ENCODE measurements around the gene CTPS2.

The CTPS2 gene

DNA sequence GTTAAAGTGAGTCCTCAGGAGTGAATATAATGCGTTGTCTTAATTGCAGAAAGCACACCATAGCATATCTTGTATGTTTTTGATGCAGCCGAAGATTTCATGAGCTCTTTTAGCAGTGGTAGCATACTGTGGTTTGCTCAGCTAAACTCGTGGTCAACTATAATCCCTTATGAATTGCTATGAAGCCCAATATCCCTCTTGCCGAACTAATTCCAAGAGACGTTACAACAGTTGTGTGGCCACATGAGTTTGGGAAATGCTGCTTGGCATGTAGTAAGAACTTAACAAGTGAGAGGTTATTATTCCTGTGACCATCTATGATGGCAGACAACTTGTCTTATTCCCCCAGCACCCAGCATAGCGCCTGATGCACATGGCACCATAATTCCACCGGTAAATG is 37.7 kb upstream of the CTPS2 start:
- no peak overlapping the region for H3K9ac ChIP-seq (ENCODE audit: low read depth, low read length, poor library complexity)
- H2AFZ ChIP-seq (ENCODE audit: low read length), result no peak overlapping the region
- DNase-seq (ENCODE audit: low spot score), result no peak
- no peak overlapping the region for H3K4me2 ChIP-seq (ENCODE audit: insufficient read depth, low read length, poor library complexity, severe bottlenecking)
- H2BK5ac ChIP-seq (ENCODE audit: low read length), result no peak overlapping the region
- no peak overlapping the region for H3K23ac ChIP-seq (ENCODE audit: low read depth, low read length, poor library complexity)
- peaks cover 0 to under 1% of the 10 kb centered on the region in 2 donors for H3K4me1 ChIP-seq (ENCODE audit: control insufficient read depth in 2 of 2, insufficient read depth in 1 of 2, low read depth in 1 of 2, low read length in 2 of 2)
- H4K91ac ChIP-seq (ENCODE audit: low read depth, low read length, poor library complexity), result no peak overlapping the region
- WGBS, 2 donors (ENCODE audit: extremely low coverage in 2 of 2, insufficient read length in 2 of 2, insufficient replicate concordance in 1 of 2), result no CpG with 5 or more reads among the region's 7 CpGs
- no peaks in the 10 kb centered on the region for H3K27me3 ChIP-seq (ENCODE audit: control insufficient read depth in 3 of 3, insufficient read depth in 3 of 3, low read depth in 1 of 3, low read length in 3 of 3)
- H3K36me3 ChIP-seq (replicated peaks in 1 of 2; ENCODE audit: control insufficient read depth in 2 of 2, insufficient read depth in 2 of 2, low read length in 2 of 2), result peaks cover 13 to 82% of the 10 kb centered on the region in 2 donors
- no peak overlapping the region for H3K27ac ChIP-seq (replicated peaks; ENCODE audit: low read length)
- H3K79me1 ChIP-seq (ENCODE audit: low read depth, low read length), result no peaks in the 10 kb centered on the region
- H4K8ac ChIP-seq (ENCODE audit: low read depth, low read length), result no peak overlapping the region
- H3K4me3 ChIP-seq (ENCODE audit: low read length in 2 of 2), result no peak overlapping the region
- no peak overlapping the region for H3K4ac ChIP-seq (ENCODE audit: low read length)
- no peak overlapping the region for H3K18ac ChIP-seq (ENCODE audit: low read length)
- H2BK120ac ChIP-seq (ENCODE audit: low read depth, low read length), result no peak overlapping the region
- H2BK12ac ChIP-seq (ENCODE audit: low read length), result no peak overlapping the region
- no peak overlapping the region for H3K14ac ChIP-seq (ENCODE audit: low read length)
- H2AK5ac ChIP-seq (ENCODE audit: low read depth, low read length), result no peak overlapping the region
- H2BK15ac ChIP-seq (ENCODE audit: low read length), result no peak overlapping the region
- H3K9me3 ChIP-seq (replicated peaks in 1 of 2; ENCODE audit: control insufficient read depth in 2 of 2, insufficient read depth in 1 of 2, low read depth in 1 of 2, low read length in 2 of 2), result no peaks in the 10 kb centered on the region

DNA sequence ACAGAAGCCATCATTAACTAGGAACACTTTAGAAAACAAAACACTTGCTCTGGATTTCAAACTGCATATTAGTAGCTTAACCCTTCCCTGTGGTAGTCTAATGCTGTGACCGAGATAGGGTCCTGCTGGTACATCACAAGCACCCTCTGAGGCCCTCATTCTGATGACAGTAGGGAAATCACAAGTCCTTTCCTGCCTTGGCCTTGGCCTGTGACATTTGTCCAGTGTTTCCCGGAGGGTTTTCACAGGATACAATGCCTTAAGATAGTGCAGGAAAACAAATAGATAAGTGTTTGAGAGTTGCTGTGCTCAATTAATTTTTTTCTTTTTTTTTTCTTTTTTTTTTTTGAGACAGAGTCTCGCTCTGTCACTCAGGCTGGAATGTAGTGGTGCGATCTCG is 36.0 kb upstream of the CTPS2 start:
- Histone ChIP-seq H3K4me3 (ENCODE audit: low read length in 2 of 2) (no peak overlapping the region), H3K27ac (replicated peaks; ENCODE audit: low read length) (no peak overlapping the region), H2AFZ (ENCODE audit: low read length) (no peak overlapping the region), H3K23ac (ENCODE audit: low read depth, low read length, poor library complexity) (no peak overlapping the region), H3K36me3 (replicated peaks in 1 of 2; ENCODE audit: control insufficient read depth in 2 of 2, insufficient read depth in 2 of 2, low read length in 2 of 2) (peaks cover 24 to 83% of the 10 kb centered on the region in 2 donors), H3K9me3 (replicated peaks in 1 of 2; ENCODE audit: control insufficient read depth in 2 of 2, insufficient read depth in 1 of 2, low read depth in 1 of 2, low read length in 2 of 2) (no peaks in the 10 kb centered on the region), H4K91ac (ENCODE audit: low read depth, low read length, poor library complexity) (no peak overlapping the region), H3K4ac (ENCODE audit: low read length) (no peak overlapping the region), H2AK5ac (ENCODE audit: low read depth, low read length) (no peak overlapping the region), H3K9ac (ENCODE audit: low read depth, low read length, poor library complexity) (no peak overlapping the region), H3K4me1 (ENCODE audit: control insufficient read depth in 2 of 2, insufficient read depth in 1 of 2, low read depth in 1 of 2, low read length in 2 of 2) (peaks cover 0 to 4% of the 10 kb centered on the region in 2 donors), H2BK15ac (ENCODE audit: low read length) (no peak overlapping the region), H4K8ac (ENCODE audit: low read depth, low read length) (no peak overlapping the region), H3K79me1 (ENCODE audit: low read depth, low read length) (no peaks in the 10 kb centered on the region), H3K18ac (ENCODE audit: low read length) (no peak overlapping the region), H3K4me2 (ENCODE audit: insufficient read depth, low read length, poor library complexity, severe bottlenecking) (no peak overlapping the region), H3K27me3 (ENCODE audit: control insufficient read depth in 3 of 3, insufficient read depth in 3 of 3, low read depth in 1 of 3, low read length in 3 of 3) (no peaks in the 10 kb centered on the region), H2BK120ac (ENCODE audit: low read depth, low read length) (no peak overlapping the region), H3K14ac (ENCODE audit: low read length) (no peak overlapping the region), H2BK12ac (ENCODE audit: low read length) (no peak overlapping the region), H2BK5ac (ENCODE audit: low read length) (no peak overlapping the region)
- DNase-seq (ENCODE audit: low spot score), result no peak
- WGBS, 2 donors (ENCODE audit: extremely low coverage in 2 of 2, insufficient read length in 2 of 2, insufficient replicate concordance in 1 of 2), result no CpG with 5 or more reads among the region's 5 CpGs

GRCh38 chrX:16745659-16746058 is 33.2 kb upstream of the CTPS2 start:
- Histone ChIP-seq H2AFZ (ENCODE audit: low read length) (no peak overlapping the region), H2BK5ac (ENCODE audit: low read length) (no peak overlapping the region), H2BK120ac (ENCODE audit: low read depth, low read length) (no peak overlapping the region), H3K27me3 (ENCODE audit: control insufficient read depth in 3 of 3, insufficient read depth in 3 of 3, low read depth in 1 of 3, low read length in 3 of 3) (no peaks in the 10 kb centered on the region), H3K23ac (ENCODE audit: low read depth, low read length, poor library complexity) (no peak overlapping the region), H3K18ac (ENCODE audit: low read length) (no peak overlapping the region), H3K4me2 (ENCODE audit: insufficient read depth, low read length, poor library complexity, severe bottlenecking) (no peak overlapping the region), H2BK15ac (ENCODE audit: low read length) (no peak overlapping the region), H4K91ac (ENCODE audit: low read depth, low read length, poor library complexity) (no peak overlapping the region), H3K4me1 (ENCODE audit: control insufficient read depth in 2 of 2, insufficient read depth in 1 of 2, low read depth in 1 of 2, low read length in 2 of 2) (peaks cover 0 to 4% of the 10 kb centered on the region in 2 donors), H3K4me3 (ENCODE audit: low read length in 2 of 2) (no peak overlapping the region), H3K27ac (replicated peaks; ENCODE audit: low read length) (no peak overlapping the region), H3K4ac (ENCODE audit: low read length) (no peak overlapping the region), H3K36me3 (replicated peaks in 1 of 2; ENCODE audit: control insufficient read depth in 2 of 2, insufficient read depth in 2 of 2, low read length in 2 of 2) (peaks cover 24 to 85% of the 10 kb centered on the region in 2 donors), H3K79me1 (ENCODE audit: low read depth, low read length) (no peaks in the 10 kb centered on the region), H3K9me3 (replicated peaks in 1 of 2; ENCODE audit: control insufficient read depth in 2 of 2, insufficient read depth in 1 of 2, low read depth in 1 of 2, low read length in 2 of 2) (no peaks in the 10 kb centered on the region), H3K14ac (ENCODE audit: low read length) (no peak overlapping the region), H2AK5ac (ENCODE audit: low read depth, low read length) (no peak overlapping the region), H2BK12ac (ENCODE audit: low read length) (no peak overlapping the region), H4K8ac (ENCODE audit: low read depth, low read length) (no peak overlapping the region), H3K9ac (ENCODE audit: low read depth, low read length, poor library complexity) (no peak overlapping the region)
- no peak for DNase-seq (ENCODE audit: low spot score)
- WGBS, 2 donors (ENCODE audit: extremely low coverage in 2 of 2, insufficient read length in 2 of 2, insufficient replicate concordance in 1 of 2), result no CpG with 5 or more reads among the region's 5 CpGs

DNA sequence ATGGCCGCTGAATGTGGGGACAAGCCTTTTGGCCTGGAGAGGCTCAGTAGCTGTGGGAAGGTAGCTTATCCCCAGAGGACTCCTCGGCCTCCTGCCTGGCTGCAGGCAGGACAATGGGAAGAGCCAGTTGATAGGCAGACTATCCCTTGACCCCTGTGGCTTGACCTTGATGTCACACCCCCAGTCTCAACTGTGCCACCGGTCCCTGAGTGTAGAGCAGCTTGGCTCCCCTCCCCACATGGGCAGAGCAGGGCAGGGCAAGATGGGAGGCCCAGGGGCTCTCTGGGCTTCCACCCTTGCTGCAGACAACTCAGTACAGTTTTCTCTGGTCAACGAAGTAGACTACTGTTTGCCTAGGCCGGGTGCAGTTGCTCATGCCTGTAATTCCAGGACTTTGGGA is 32.6 kb upstream of the CTPS2 start:
- Histone ChIP-seq H3K9me3 (replicated peaks in 1 of 2; ENCODE audit: control insufficient read depth in 2 of 2, insufficient read depth in 1 of 2, low read depth in 1 of 2, low read length in 2 of 2) (no peaks in the 10 kb centered on the region), H3K27me3 (ENCODE audit: control insufficient read depth in 3 of 3, insufficient read depth in 3 of 3, low read depth in 1 of 3, low read length in 3 of 3) (no peaks in the 10 kb centered on the region), H2AFZ (ENCODE audit: low read length) (no peak overlapping the region), H3K4me2 (ENCODE audit: insufficient read depth, low read length, poor library complexity, severe bottlenecking) (no peak overlapping the region), H3K4me3 (ENCODE audit: low read length in 2 of 2) (no peak overlapping the region), H2BK15ac (ENCODE audit: low read length) (no peak overlapping the region), H3K4me1 (ENCODE audit: control insufficient read depth in 2 of 2, insufficient read depth in 1 of 2, low read depth in 1 of 2, low read length in 2 of 2) (peaks cover 0 to 4% of the 10 kb centered on the region in 2 donors), H3K23ac (ENCODE audit: low read depth, low read length, poor library complexity) (no peak overlapping the region), H2BK5ac (ENCODE audit: low read length) (no peak overlapping the region), H3K4ac (ENCODE audit: low read length) (no peak overlapping the region), H4K8ac (ENCODE audit: low read depth, low read length) (no peak overlapping the region), H2BK120ac (ENCODE audit: low read depth, low read length) (no peak overlapping the region), H4K91ac (ENCODE audit: low read depth, low read length, poor library complexity) (no peak overlapping the region), H3K79me1 (ENCODE audit: low read depth, low read length) (no peaks in the 10 kb centered on the region), H3K14ac (ENCODE audit: low read length) (no peak overlapping the region), H3K18ac (ENCODE audit: low read length) (no peak overlapping the region), H2AK5ac (ENCODE audit: low read depth, low read length) (no peak overlapping the region), H2BK12ac (ENCODE audit: low read length) (no peak overlapping the region), H3K27ac (replicated peaks; ENCODE audit: low read length) (no peak overlapping the region), H3K9ac (ENCODE audit: low read depth, low read length, poor library complexity) (no peak overlapping the region), H3K36me3 (replicated peaks in 1 of 2; ENCODE audit: control insufficient read depth in 2 of 2, insufficient read depth in 2 of 2, low read length in 2 of 2) (peaks cover 24 to 85% of the 10 kb centered on the region in 2 donors)
- DNase-seq (ENCODE audit: low spot score), result no peak
- WGBS, 2 donors (ENCODE audit: extremely low coverage in 2 of 2, insufficient read length in 2 of 2, insufficient replicate concordance in 1 of 2), result no CpG with 5 or more reads among the region's 5 CpGs

Data from neuronal stem cell (in vitro differentiated cells).